Mammary epithelial cell (primary cell): Measurements from ENCODE around the gene RNF128.

Experiments used
- EZH2 ChIP-seq: IDR thresholded peaks from 2 replicates; pipeline ENCODE4 v1.6.1; 2012; ENCODE audit warnings: low read length, inconsistent platforms, borderline replicate concordance
- TF ChIP-seq, protein P1 (sequence below), 2 donors: IDR thresholded peaks in 1 of 2; conservative IDR thresholded peaks in 1 of 2; 2 replicates each; pipeline ENCODE4 v1.5.1; 2011 to 2012; ENCODE audit warnings: inconsistent platforms in 2 of 2, low read length in 2 of 2, mild to moderate bottlenecking in 2 of 2, control low read depth in 1 of 2, low read depth in 1 of 2; ENCODE audit not compliant: insufficient read depth in 1 of 2; ENCODE audit errors: extremely low read depth in 1 of 2

GRCh38 chrX:106698693-106699092 lies 27.8 kb upstream of the RNF128 start:
- TF ChIP-seq, protein P1, sequence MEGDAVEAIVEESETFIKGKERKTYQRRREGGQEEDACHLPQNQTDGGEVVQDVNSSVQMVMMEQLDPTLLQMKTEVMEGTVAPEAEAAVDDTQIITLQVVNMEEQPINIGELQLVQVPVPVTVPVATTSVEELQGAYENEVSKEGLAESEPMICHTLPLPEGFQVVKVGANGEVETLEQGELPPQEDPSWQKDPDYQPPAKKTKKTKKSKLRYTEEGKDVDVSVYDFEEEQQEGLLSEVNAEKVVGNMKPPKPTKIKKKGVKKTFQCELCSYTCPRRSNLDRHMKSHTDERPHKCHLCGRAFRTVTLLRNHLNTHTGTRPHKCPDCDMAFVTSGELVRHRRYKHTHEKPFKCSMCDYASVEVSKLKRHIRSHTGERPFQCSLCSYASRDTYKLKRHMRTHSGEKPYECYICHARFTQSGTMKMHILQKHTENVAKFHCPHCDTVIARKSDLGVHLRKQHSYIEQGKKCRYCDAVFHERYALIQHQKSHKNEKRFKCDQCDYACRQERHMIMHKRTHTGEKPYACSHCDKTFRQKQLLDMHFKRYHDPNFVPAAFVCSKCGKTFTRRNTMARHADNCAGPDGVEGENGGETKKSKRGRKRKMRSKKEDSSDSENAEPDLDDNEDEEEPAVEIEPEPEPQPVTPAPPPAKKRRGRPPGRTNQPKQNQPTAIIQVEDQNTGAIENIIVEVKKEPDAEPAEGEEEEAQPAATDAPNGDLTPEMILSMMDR (conservative IDR thresholded peaks at IDR 0.05 in 1 of 2, IDR thresholded peaks at IDR 0.05 in 1 of 2; ENCODE audit: extremely low read depth in 1 of 2, insufficient read depth in 1 of 2, low read depth in 1 of 2, low read length in 2 of 2) = no peak
- no peak for TF ChIP-seq EZH2
